HFFc6 (cell line): ENCODE data around the gene DNLZ. TPM values are rescaled to one million over a fixed set of nuclear protein-coding genes. Genes with fewer than 3 reads are reported as not detected.

ENCODE experiments used
- DNase-seq: peaks from one replicate; pipeline ENCODE4 v3.0.0-alpha.2; 2018
- H3K27ac Mint-ChIP-seq: 2 replicates; pipeline ENCODE4 v1.8.0; 2020; ENCODE audit warnings: mild to moderate bottlenecking, mixed read lengths
- H3K27me3 Mint-ChIP-seq: 2 replicates; pipeline ENCODE4 v1.8.0; 2021; ENCODE audit warnings: mild to moderate bottlenecking, moderate library complexity, mixed read lengths; ENCODE audit not compliant: insufficient read depth
- H3K36me3 Mint-ChIP-seq: 2 replicates; pipeline ENCODE4 v1.8.0; 2021; ENCODE audit warnings: low read depth, mixed read lengths
- H3K4me1 Mint-ChIP-seq: 2 replicates; pipeline ENCODE4 v1.8.0; 2020; ENCODE audit warnings: low read depth, mixed read lengths
- H3K4me3 Mint-ChIP-seq: 2 replicates; pipeline ENCODE4 v1.8.0; 2020; ENCODE audit warnings: mild to moderate bottlenecking, moderate library complexity, mixed read lengths
- H3K9me3 Mint-ChIP-seq: 2 replicates; pipeline ENCODE4 v1.8.0; 2020; ENCODE audit warnings: mild to moderate bottlenecking, mixed read lengths
- total RNA-seq, 6 experiments: library from RNA; stranded (reverse); fragmentation: NEBNext Ultra II Directional; extraction: Animal tissue kit (Norgen Biotek cat#: 25700); gene quantifications; 2 replicates in 1 of 6; 3 replicates in 5 of 6; pipeline ENCODE4 v1.2.3, GENCODE V29; 2021
- TF ChIP-seq, protein P1 (sequence below): fragments of 200-600 bp; sonication (generic); IDR thresholded peaks from 2 replicates; pipeline ENCODE4 v1.5.0; 2021; ENCODE audit warnings: antibody characterized with exemption, mild to moderate bottlenecking

Gene DNLZ
- total RNA-seq, 6 experiments from 2014 or later, result 28.5 to 33.3 (median 30.4) TPM

GRCh38 chr9:136314944-136315343, 48.6 kb downstream of the DNLZ start:
- Mint-ChIP-seq H3K4me3 (no peak overlapping the region), H3K27ac (no peak overlapping the region), H3K9me3 (peaks cover 25% of the 10 kb centered on the region), H3K27me3 (peaks cover 9% of the 10 kb centered on the region), H3K4me1 (no peaks in the 10 kb centered on the region), H3K36me3 (peaks cover 18% of the 10 kb centered on the region)
- TF ChIP-seq, protein P1, sequence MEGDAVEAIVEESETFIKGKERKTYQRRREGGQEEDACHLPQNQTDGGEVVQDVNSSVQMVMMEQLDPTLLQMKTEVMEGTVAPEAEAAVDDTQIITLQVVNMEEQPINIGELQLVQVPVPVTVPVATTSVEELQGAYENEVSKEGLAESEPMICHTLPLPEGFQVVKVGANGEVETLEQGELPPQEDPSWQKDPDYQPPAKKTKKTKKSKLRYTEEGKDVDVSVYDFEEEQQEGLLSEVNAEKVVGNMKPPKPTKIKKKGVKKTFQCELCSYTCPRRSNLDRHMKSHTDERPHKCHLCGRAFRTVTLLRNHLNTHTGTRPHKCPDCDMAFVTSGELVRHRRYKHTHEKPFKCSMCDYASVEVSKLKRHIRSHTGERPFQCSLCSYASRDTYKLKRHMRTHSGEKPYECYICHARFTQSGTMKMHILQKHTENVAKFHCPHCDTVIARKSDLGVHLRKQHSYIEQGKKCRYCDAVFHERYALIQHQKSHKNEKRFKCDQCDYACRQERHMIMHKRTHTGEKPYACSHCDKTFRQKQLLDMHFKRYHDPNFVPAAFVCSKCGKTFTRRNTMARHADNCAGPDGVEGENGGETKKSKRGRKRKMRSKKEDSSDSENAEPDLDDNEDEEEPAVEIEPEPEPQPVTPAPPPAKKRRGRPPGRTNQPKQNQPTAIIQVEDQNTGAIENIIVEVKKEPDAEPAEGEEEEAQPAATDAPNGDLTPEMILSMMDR, result no peak
- no peak for DNase-seq

DNA sequence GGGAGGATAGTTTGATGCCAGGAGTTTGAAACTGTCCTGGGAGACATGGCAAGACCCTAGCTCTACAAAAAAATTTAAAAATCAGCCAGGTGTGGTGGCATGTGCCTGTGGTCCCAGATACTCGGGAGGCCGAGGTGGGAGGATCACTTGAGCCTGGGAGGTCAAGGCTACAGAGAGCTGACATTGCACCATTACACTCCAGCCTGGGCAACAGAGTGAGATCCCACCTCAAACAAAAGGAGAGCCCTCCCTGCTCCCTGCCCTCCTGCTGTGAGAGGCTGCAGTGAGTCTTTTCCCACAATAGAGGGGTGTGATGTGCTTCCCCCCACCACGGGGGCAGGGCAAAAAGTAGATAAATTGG, 49.5 kb downstream of the DNLZ start:
- H3K27me3 Mint-ChIP-seq, result peaks cover 7% of the 10 kb centered on the region
- DNase-seq, result no peak
- no peak overlapping the region for H3K27ac Mint-ChIP-seq
- peaks cover 18% of the 10 kb centered on the region for H3K36me3 Mint-ChIP-seq
- H3K4me1 Mint-ChIP-seq, result no peaks in the 10 kb centered on the region
- TF ChIP-seq, protein P1, result no peak
- H3K9me3 Mint-ChIP-seq, result peaks cover 25% of the 10 kb centered on the region
- no peak overlapping the region for H3K4me3 Mint-ChIP-seq

DNA sequence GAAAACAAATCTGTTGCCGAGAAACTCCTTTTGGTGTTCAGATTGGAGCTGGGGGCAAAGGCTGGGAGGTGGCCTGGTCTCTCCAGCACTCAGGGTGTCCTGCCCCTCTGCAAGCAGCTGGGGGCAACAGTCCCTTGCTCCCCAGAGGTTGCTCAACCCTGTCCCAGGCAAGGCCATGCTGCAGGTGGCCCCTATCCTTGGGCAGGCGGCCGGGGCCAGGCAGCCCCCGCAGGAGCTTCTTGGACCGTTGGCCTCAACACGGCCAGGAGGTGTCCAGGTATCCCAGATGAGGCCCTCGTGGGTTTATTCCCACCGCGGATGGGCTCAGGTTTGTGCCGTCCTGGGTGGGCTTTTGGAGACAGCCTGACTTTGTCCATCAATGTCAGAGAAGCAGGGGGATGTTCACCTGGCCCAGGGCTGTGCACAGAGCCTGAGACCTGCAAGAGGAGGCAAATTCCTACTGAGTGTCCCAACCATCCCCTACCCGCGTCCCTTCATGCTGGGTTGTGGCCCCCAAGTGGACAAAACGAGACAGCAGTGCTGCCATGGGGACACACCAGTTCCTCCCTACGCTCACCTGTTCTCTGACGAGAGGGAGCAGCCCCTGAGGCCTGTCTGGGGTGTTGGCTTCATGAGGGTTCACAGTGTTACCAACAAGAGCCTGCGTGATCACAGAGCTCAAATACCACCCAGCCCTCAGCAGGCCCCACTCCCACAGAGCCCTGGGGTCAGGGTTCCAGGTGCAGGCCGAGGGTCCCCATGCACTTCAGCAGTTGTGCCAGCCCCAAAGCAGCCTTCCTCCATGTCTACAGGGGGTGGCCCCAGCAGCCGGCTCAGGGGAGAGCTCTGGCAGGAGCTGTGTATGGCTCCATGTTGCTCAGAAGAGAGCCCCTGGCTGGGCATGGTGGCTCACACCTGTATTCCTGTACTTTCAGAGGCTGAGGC, 50.2 kb downstream of the DNLZ start:
- Mint-ChIP-seq H3K4me1 (no peaks in the 10 kb centered on the region), H3K36me3 (peaks cover 18% of the 10 kb centered on the region), H3K27ac (no peak overlapping the region), H3K4me3 (no peak overlapping the region), H3K9me3 (peaks cover 25% of the 10 kb centered on the region), H3K27me3 (peaks cover 7% of the 10 kb centered on the region)
- DNase-seq, result no peak
- TF ChIP-seq, protein P1, result no peak

- DNase-seq, result no peak
- H3K27ac Mint-ChIP-seq, result no peak overlapping the region
- peaks cover 18% of the 10 kb centered on the region for H3K36me3 Mint-ChIP-seq
- no peaks in the 10 kb centered on the region for H3K4me1 Mint-ChIP-seq
- peaks cover 7% of the 10 kb centered on the region for H3K27me3 Mint-ChIP-seq
- no peak overlapping the region for H3K4me3 Mint-ChIP-seq
- TF ChIP-seq, protein P1, result peak; percentile 86
- H3K9me3 Mint-ChIP-seq, result peaks cover 25% of the 10 kb centered on the region
Observed at GRCh38 chr9:136312436-136312835, 51.1 kb downstream of the DNLZ start.

DNA sequence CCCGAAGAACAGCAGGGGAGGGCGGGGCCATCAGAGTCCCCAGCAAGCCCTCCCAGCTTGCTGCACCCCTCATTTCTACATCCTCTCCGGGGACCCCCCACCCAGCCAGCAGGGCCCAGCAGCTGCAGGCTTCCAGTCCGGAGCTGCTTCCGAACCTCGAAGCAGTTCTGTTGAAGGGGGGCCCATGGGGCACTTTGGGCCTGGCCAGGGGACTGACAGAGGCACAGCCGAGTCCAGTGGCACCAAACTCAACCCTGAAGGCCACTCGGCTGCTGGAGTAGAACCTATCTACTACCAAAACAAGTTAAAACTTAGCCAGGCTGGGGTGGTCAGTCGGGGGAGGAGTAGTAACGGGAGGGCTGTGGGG, 51.6 kb downstream of the DNLZ start:
- no peaks in the 10 kb centered on the region for H3K4me1 Mint-ChIP-seq
- peaks cover 7% of the 10 kb centered on the region; the same call in 1 of the 2 replicates for H3K27me3 Mint-ChIP-seq
- H3K9me3 Mint-ChIP-seq, result peaks cover 25% of the 10 kb centered on the region
- no peak for DNase-seq
- no peak overlapping the region for H3K27ac Mint-ChIP-seq
- TF ChIP-seq, protein P1, result no peak
- H3K4me3 Mint-ChIP-seq, result no peak overlapping the region
- peaks cover 18% of the 10 kb centered on the region for H3K36me3 Mint-ChIP-seq
